K562 (cell line): Measurements from ENCODE around the gene MRPL38. TPM values are rescaled to one million over a fixed set of nuclear protein-coding genes. Genes with fewer than 3 reads are reported as not detected.

ENCODE experiments used
- BDP1 ChIP-seq: IDR thresholded peaks from 3 replicates; pipeline ENCODE4 v1.6.1; 2011; ENCODE audit not compliant: insufficient read length, insufficient read depth
- CBX2 ChIP-seq: fragments of 200-600 bp; sonication (generic); IDR thresholded peaks from one replicate; pipeline ENCODE4 v1.6.1; 2012; ENCODE audit warnings: mild to moderate bottlenecking, low read length, inconsistent platforms; ENCODE audit not compliant: insufficient read depth, poor library complexity, severe bottlenecking
- ELK1 ChIP-seq: sonication (generic); formaldehyde crosslinking; IDR thresholded peaks from 2 replicates; pipeline ENCODE4 v1.8.1; 2022; ENCODE audit warnings: missing genetic modification reagents
- FOXP1 ChIP-seq: sonication (generic); formaldehyde crosslinking; IDR thresholded peaks from 2 replicates; pipeline ENCODE4 v1.8.0; 2022; ENCODE audit warnings: mild to moderate bottlenecking, missing genetic modification reagents
- HMGXB4 ChIP-seq: sonication (generic); formaldehyde crosslinking; IDR thresholded peaks from 2 replicates; pipeline ENCODE4 v1.8.1; 2023; ENCODE audit warnings: mild to moderate bottlenecking, missing genetic modification reagents
- ID3 ChIP-seq, 2 experiments: fragments of 250-450 bp in 1 of 2; fragments of 450-650 bp in 1 of 2; sonication (Bioruptor Pico) in 1 of 2; IDR thresholded peaks; 2 replicates each; pipeline versions ENCODE4 v1.6.1 to v1.8.0; 2016 to 2021; ENCODE audit warnings: mild to moderate bottlenecking in 2 of 2, moderate library complexity in 2 of 2, missing compliant biosample characterization in 1 of 2, missing genetic modification characterization in 1 of 2
- KDM4B ChIP-seq, 2 experiments: fragments of 450-650 bp in 1 of 2; sonication (generic) in 1 of 2; IDR thresholded peaks; 2 replicates each; pipeline ENCODE4 v1.6.1; 2016 to 2017; ENCODE audit warnings: borderline replicate concordance in 2 of 2, antibody characterized with exemption in 1 of 2, low read depth in 1 of 2, mild to moderate bottlenecking in 1 of 2
- MTA1 ChIP-seq: fragments of 450-650 bp; IDR thresholded peaks from 2 replicates; pipeline ENCODE4 v1.6.1; 2017; ENCODE audit warnings: borderline replicate concordance
- NONO ChIP-seq, 2 experiments: fragments of 200-400 bp in 1 of 2; fragments of 450-650 bp in 1 of 2; formaldehyde crosslinking in 1 of 2; IDR thresholded peaks; 2 replicates each; pipeline ENCODE4 v1.6.1; 2017; ENCODE audit warnings: low read depth in 2 of 2, mild to moderate bottlenecking in 2 of 2, moderate library complexity in 2 of 2, low read length in 1 of 2
- PCBP2 ChIP-seq: fragments of 200-400 bp; formaldehyde crosslinking; IDR thresholded peaks from 2 replicates; pipeline ENCODE4 v1.6.1; 2018; ENCODE audit warnings: low read length, low read depth, mild to moderate bottlenecking, moderate library complexity; ENCODE audit not compliant: poor library complexity, severe bottlenecking
- PPARD ChIP-seq: fragments of 250-450 bp; sonication (Bioruptor Pico); IDR thresholded peaks from 2 replicates; pipeline ENCODE4 v1.8.0; 2022; ENCODE audit warnings: inconsistent platforms, mild to moderate bottlenecking, moderate library complexity
- PTRF ChIP-seq: fragments of 450-650 bp; IDR thresholded peaks from 2 replicates; pipeline ENCODE4 v1.6.1; 2016; ENCODE audit warnings: mild to moderate bottlenecking, missing genetic modification characterization, missing compliant biosample characterization
- RNF219 ChIP-seq: fragments of 250-450 bp; sonication (Bioruptor Pico); IDR thresholded peaks from 2 replicates; pipeline ENCODE4 v1.5.0; 2022; ENCODE audit warnings: mild to moderate bottlenecking
- TEAD2 ChIP-seq: fragments of 450-650 bp; IDR thresholded peaks from 2 replicates; pipeline ENCODE4 v1.6.1; 2016; ENCODE audit warnings: missing genetic modification characterization, control low read depth, missing compliant biosample characterization
- THRAP3 ChIP-seq: fragments of 450-650 bp; IDR thresholded peaks from 2 replicates; pipeline ENCODE4 v1.6.1; 2016; ENCODE audit warnings: mild to moderate bottlenecking, inconsistent platforms, borderline replicate concordance
- ZBTB33 ChIP-seq: sonication (generic); formaldehyde crosslinking; IDR thresholded peaks from 2 replicates; pipeline ENCODE4 v1.8.1; 2023; ENCODE audit warnings: mild to moderate bottlenecking, missing genetic modification reagents
- ZNF239 ChIP-seq: fragments of 250-450 bp; sonication (Bioruptor Pico); IDR thresholded peaks from 2 replicates; pipeline ENCODE4 v1.4.0; 2020; ENCODE audit warnings: mild to moderate bottlenecking
- ZNF551 ChIP-seq: fragments of 250-450 bp; sonication (Bioruptor Pico); IDR thresholded peaks from 2 replicates; pipeline ENCODE4 v1.5.0; 2021; ENCODE audit warnings: mild to moderate bottlenecking, moderate library complexity
- polyA plus RNA-seq, 8 experiments: library from polyadenylated mRNA; depleted of rRNA in 4 of 8; stranded (reverse) in 5 of 8; unstranded in 3 of 8; fragments of >200 nt; fragmentation: Nextera tagmentation in 2 of 8; fragmentation: Illumina TruSeq in 1 of 8; extraction: Ambion mirVana in 2 of 8; extraction: Trizol in 1 of 8; gene quantifications; 2 replicates each; pipeline versions ENCODE4 v1.2.1 to v1.2.3, GENCODE V29; 2011 to 2014; ENCODE audit warnings: inconsistent platforms in 1 of 8, missing spikeins in 1 of 8
- total RNA-seq, 7 experiments: library from RNA; depleted of rRNA in 6 of 7; stranded (reverse); fragments of >200 nt in 6 of 7; fragmentation: Illumina TruSeq in 2 of 7; extraction: Trizol in 2 of 7; gene quantifications; 2 replicates each; pipeline versions ENCODE4 v1.2.1 to v1.2.3, GENCODE V29; 2011 to 2021; ENCODE audit warnings: low replicate concordance in 1 of 7

MRPL38 gene
- total and polyA plus RNA-seq, 9 of the 15 experiments (the other 6 are each of a cell fraction or from before 2014, with no cell fraction given) = 4.5 to 154 (median 48.5) TPM

GRCh38 chr17:75904749-75905521 lies at the start of gene MRPL38 (continued):
- TF ChIP-seq RNF219 = no peak
- peak; percentile 91 for TF ChIP-seq ZBTB33
- TF ChIP-seq NONO (IDR thresholded peaks at IDR 0.05; ENCODE audit: low read depth in 2 of 2, low read length in 1 of 2) = peak; percentile 63 to 92; a peak in 3 of 4 replicates
- TF ChIP-seq BDP1 = no peak
- TF ChIP-seq FOXP1 (CRISPR knock-in tag) = no peak
- no peak for TF ChIP-seq MTA1
- no peak for TF ChIP-seq ELK1 (CRISPR knock-in tag)
- TF ChIP-seq ZNF551 (CRISPR knock-in tag) = no peak
- no peak for TF ChIP-seq PCBP2
- peak; percentile 90; the same call in 1 of the 2 replicates for TF ChIP-seq HMGXB4
- TF ChIP-seq THRAP3 = no peak
- no peak for TF ChIP-seq ID3 (CRISPR knock-in tag; IDR thresholded peaks at IDR 0.05)
- TF ChIP-seq ID3 (tag; IDR thresholded peaks at IDR 0.05) = no peak
- peak; percentile 40; the same call in 1 of the 2 replicates for TF ChIP-seq ZNF239 (CRISPR knock-in tag)
- no peak for TF ChIP-seq PTRF
- TF ChIP-seq PPARD (CRISPR knock-in tag) = no peak
- no peak for TF ChIP-seq TEAD2
- no peak for TF ChIP-seq KDM4B (IDR thresholded peaks at IDR 0.05; ENCODE audit: borderline replicate concordance in 2 of 2, low read depth in 1 of 2)
- no peak for TF ChIP-seq CBX2
